HEK293 (cell line): Measurements from ENCODE around the gene ZNF423.
A peak's percentile ranks its signal among the peaks of the same experiment; 100 is the strongest.

Source experiments
- CTCF ChIA-PET: fragments of 350-600 bp; formaldehyde crosslinking; extraction: SDS; loops from one replicate; lab custom pipeline; 2021; ENCODE audit warnings: antibody characterized with exemption; lab: Yijun Ruan, JAX
- POLR2A ChIA-PET: fragments of 300-600 bp; formaldehyde crosslinking; extraction: SDS; loops from one replicate; lab custom pipeline; 2020; ENCODE audit warnings: antibody characterized with exemption, inconsistent platforms; lab: Yijun Ruan, JAX
- H3K27ac ChIP-seq: fragments of 200-500 bp; sonication (Bioruptor generic); 2 replicates; pipeline ENCODE4 v1.5.1; 2014; ENCODE audit warnings: low read depth, low read length, control low read depth, inconsistent platforms; ENCODE audit errors: extremely low read depth
- H3K36me3 ChIP-seq, 2 experiments: fragments of 200-500 bp in 1 of 2; sonication (Bioruptor generic) in 1 of 2; 1 replicate in 1 of 2; 2 replicates in 1 of 2; pipeline ENCODE4 v1.5.1; 2014 to 2017; ENCODE audit warnings: inconsistent platforms in 2 of 2, low read length in 2 of 2; ENCODE audit not compliant: control insufficient read depth in 2 of 2, insufficient read depth in 1 of 2
- H3K4me1 ChIP-seq: fragments of 200-500 bp; sonication (Bioruptor generic); 2 replicates; pipeline ENCODE4 v1.5.1; 2014; ENCODE audit warnings: mild to moderate bottlenecking, low read length, inconsistent platforms; ENCODE audit not compliant: control insufficient read depth, insufficient read depth
- H3K4me3 ChIP-seq: 2 replicates; pipeline ENCODE4 v1.5.1; 2011; ENCODE audit warnings: low read depth, mild to moderate bottlenecking, control low read depth, low read length, moderate library complexity
- H3K9me3 ChIP-seq: fragments of 200-500 bp; sonication (Bioruptor generic); 2 replicates; pipeline ENCODE4 v1.5.1; 2014; ENCODE audit warnings: low read depth, low read length, inconsistent platforms; ENCODE audit not compliant: control insufficient read depth, insufficient read depth
- OVOL3 ChIP-seq: fragments of 450-650 bp; formaldehyde crosslinking; IDR thresholded peaks from 2 replicates; pipeline ENCODE4 v1.5.1; 2016; ENCODE audit warnings: missing biosample characterization, missing genetic modification characterization
- ZBTB21 ChIP-seq: fragments of 450-650 bp; formaldehyde crosslinking; IDR thresholded peaks from 2 replicates; pipeline ENCODE4 v1.5.1; 2017; ENCODE audit warnings: missing biosample characterization, missing genetic modification characterization
- ZBTB48 ChIP-seq: fragments of 450-650 bp; formaldehyde crosslinking; IDR thresholded peaks from 2 replicates; pipeline ENCODE4 v1.5.1; 2016; ENCODE audit warnings: missing biosample characterization, missing genetic modification characterization
- ZFP3 ChIP-seq: fragments of 450-650 bp; formaldehyde crosslinking; IDR thresholded peaks from 2 replicates; pipeline ENCODE4 v1.5.1; 2016; ENCODE audit warnings: low read depth, missing biosample characterization, missing genetic modification characterization
- ZNF169 ChIP-seq: fragments of 450-650 bp; formaldehyde crosslinking; IDR thresholded peaks from 2 replicates; pipeline ENCODE4 v1.5.1; 2016; ENCODE audit warnings: missing biosample characterization, missing genetic modification characterization
- ZNF174 ChIP-seq: fragments of 450-650 bp; formaldehyde crosslinking; IDR thresholded peaks from 2 replicates; pipeline ENCODE4 v1.5.0; 2017; ENCODE audit warnings: missing biosample characterization, mild to moderate bottlenecking, missing genetic modification characterization
- ZNF2 ChIP-seq: fragments of 450-650 bp; formaldehyde crosslinking; IDR thresholded peaks from 2 replicates; pipeline ENCODE4 v1.5.1; 2016; ENCODE audit warnings: missing biosample characterization, missing genetic modification characterization
- ZNF211 ChIP-seq: fragments of 450-650 bp; formaldehyde crosslinking; IDR thresholded peaks from 2 replicates; pipeline ENCODE4 v1.5.1; 2016; ENCODE audit warnings: low read depth, missing biosample characterization, missing genetic modification characterization
- ZNF292 ChIP-seq: fragments of 450-650 bp; formaldehyde crosslinking; IDR thresholded peaks from 2 replicates; pipeline ENCODE4 v1.5.1; 2016; ENCODE audit warnings: low read depth, missing biosample characterization, missing genetic modification characterization, borderline replicate concordance
- ZNF324 ChIP-seq: fragments of 450-650 bp; formaldehyde crosslinking; IDR thresholded peaks from 2 replicates; pipeline ENCODE4 v1.5.1; 2016; ENCODE audit warnings: missing biosample characterization, missing genetic modification characterization
- ZNF37A ChIP-seq: fragments of 450-650 bp; IDR thresholded peaks from 2 replicates; pipeline ENCODE4 v1.5.1; 2018; ENCODE audit warnings: missing biosample characterization, missing genetic modification characterization
- ZNF423 ChIP-seq: fragments of 450-650 bp; formaldehyde crosslinking; IDR thresholded peaks from 2 replicates; pipeline ENCODE4 v1.5.1; 2016; ENCODE audit warnings: missing biosample characterization, missing genetic modification characterization
- ZNF677 ChIP-seq: fragments of 450-650 bp; IDR thresholded peaks from 2 replicates; pipeline ENCODE4 v1.5.0; 2018; ENCODE audit warnings: missing biosample characterization, mild to moderate bottlenecking, missing genetic modification characterization, moderate library complexity
- TF ChIP-seq, protein P1 (sequence below): fragments of 450-650 bp; formaldehyde crosslinking; IDR thresholded peaks from 2 replicates; pipeline ENCODE4 v1.5.1; 2016; ENCODE audit warnings: missing biosample characterization, missing genetic modification characterization
- TF ChIP-seq, protein P2 (sequence below): fragments of 450-650 bp; formaldehyde crosslinking; IDR thresholded peaks from 2 replicates; pipeline ENCODE4 v1.5.1; 2017; ENCODE audit warnings: missing biosample characterization, missing genetic modification characterization
- TF ChIP-seq, protein P3 (sequence below): fragments of 450-650 bp; formaldehyde crosslinking; IDR thresholded peaks from 2 replicates; pipeline ENCODE4 v1.5.1; 2016; ENCODE audit warnings: missing biosample characterization, missing genetic modification characterization
- TF ChIP-seq, protein P4 (sequence below): fragments of 450-650 bp; formaldehyde crosslinking; IDR thresholded peaks from 2 replicates; pipeline ENCODE4 v1.5.1; 2016; ENCODE audit warnings: missing biosample characterization, missing genetic modification characterization
- TF ChIP-seq, protein P5 (sequence below): fragments of 450-650 bp; formaldehyde crosslinking; IDR thresholded peaks from 2 replicates; pipeline ENCODE4 v1.5.1; 2017; ENCODE audit warnings: missing biosample characterization, missing genetic modification characterization

The ZNF423 gene

DNA sequence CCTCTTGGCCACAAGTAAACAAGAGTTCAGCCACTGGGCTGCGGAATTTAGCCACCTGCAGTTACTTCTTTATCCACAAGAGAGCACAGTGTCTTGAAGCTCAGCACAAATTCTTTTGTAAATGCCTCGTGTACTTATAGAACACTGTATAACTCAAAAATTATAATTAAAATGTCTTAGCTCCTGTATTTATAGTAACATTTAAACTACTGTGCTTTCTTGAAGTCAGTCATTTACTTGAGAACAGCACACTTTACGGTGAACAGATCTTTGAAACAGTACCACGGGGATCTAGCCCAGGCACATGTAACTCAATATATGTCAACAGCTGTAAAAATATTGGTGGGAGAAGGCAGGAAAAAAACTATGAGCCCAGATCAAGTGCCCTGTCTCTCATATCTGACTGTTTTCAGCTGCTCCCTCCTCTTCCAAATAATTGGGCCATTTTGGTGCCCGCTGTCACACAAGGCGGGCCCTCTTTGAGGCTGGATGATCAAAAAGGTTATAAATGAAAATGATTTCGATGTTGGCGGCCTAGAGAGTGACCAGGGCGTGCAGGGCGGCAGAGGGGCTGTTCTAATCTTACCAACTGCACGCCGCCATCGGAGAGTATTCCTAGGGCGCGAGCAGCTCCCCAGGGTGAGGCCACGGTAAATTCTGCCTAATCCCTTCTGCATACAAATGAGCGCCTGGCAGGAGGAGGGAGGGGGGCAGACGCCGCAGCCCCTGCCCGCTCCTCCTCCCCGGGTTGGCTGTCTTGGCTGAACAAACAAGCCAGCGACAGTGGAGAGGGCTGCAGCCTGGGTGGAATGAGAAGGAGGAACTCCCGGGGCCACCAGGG lies 299.1 kb downstream of the ZNF423 start (continued):
- TF ChIP-seq, protein P1, sequence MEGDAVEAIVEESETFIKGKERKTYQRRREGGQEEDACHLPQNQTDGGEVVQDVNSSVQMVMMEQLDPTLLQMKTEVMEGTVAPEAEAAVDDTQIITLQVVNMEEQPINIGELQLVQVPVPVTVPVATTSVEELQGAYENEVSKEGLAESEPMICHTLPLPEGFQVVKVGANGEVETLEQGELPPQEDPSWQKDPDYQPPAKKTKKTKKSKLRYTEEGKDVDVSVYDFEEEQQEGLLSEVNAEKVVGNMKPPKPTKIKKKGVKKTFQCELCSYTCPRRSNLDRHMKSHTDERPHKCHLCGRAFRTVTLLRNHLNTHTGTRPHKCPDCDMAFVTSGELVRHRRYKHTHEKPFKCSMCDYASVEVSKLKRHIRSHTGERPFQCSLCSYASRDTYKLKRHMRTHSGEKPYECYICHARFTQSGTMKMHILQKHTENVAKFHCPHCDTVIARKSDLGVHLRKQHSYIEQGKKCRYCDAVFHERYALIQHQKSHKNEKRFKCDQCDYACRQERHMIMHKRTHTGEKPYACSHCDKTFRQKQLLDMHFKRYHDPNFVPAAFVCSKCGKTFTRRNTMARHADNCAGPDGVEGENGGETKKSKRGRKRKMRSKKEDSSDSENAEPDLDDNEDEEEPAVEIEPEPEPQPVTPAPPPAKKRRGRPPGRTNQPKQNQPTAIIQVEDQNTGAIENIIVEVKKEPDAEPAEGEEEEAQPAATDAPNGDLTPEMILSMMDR (tag by site-specific recombination) = 0 out of 2 replicates have a peak, but pooled peaks have one; percentile 27

DNA sequence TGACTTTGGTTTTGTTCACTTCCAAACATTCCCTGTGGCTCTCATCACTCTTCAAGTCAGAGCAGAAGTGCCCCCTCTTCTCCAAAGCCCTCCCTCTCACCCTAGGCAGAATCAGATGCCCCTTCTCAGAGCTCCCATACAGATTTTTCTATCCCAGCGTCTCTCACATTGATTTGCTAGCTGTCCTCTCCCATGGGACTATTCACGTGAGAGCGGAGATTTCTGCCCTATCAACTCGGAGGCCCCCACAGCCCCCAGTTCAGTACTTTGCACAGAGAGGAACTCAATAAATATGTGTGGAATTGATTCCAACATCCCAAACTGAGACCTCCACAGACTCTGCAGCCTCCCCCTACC lies 299.7 kb downstream of the ZNF423 start:
- no peaks in the 10 kb centered on the region for H3K36me3 ChIP-seq
- no peak overlapping the region for H3K4me3 ChIP-seq
- ChIA-PET CTCF (interaction anchor here (0.6 to 2.9 kb wide), 17 partner anchors 9 to 1112 kb away, joined by 3 to 10 read pairs (median 3); no protein-coding TSS in a partner anchor), POLR2A (no interaction called here)
- H3K4me1 ChIP-seq = no peaks in the 10 kb centered on the region; the same call in 1 of the 2 replicates
- H3K27ac ChIP-seq = no peak overlapping the region
- no peaks in the 10 kb centered on the region for H3K9me3 ChIP-seq
- TF ChIP-seq ZBTB48 (tag by site-specific recombination) = no peak
- TF ChIP-seq ZNF677 (tag by site-specific recombination) = no peak
- TF ChIP-seq, protein P2, sequence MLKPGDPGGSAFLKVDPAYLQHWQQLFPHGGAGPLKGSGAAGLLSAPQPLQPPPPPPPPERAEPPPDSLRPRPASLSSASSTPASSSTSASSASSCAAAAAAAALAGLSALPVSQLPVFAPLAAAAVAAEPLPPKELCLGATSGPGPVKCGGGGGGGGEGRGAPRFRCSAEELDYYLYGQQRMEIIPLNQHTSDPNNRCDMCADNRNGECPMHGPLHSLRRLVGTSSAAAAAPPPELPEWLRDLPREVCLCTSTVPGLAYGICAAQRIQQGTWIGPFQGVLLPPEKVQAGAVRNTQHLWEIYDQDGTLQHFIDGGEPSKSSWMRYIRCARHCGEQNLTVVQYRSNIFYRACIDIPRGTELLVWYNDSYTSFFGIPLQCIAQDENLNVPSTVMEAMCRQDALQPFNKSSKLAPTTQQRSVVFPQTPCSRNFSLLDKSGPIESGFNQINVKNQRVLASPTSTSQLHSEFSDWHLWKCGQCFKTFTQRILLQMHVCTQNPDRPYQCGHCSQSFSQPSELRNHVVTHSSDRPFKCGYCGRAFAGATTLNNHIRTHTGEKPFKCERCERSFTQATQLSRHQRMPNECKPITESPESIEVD (tag by site-specific recombination) = no peak
- no peak for TF ChIP-seq ZBTB21 (tag by site-specific recombination)
- no peak for TF ChIP-seq OVOL3
- no peak for TF ChIP-seq ZNF423 (tag by site-specific recombination)

DNA sequence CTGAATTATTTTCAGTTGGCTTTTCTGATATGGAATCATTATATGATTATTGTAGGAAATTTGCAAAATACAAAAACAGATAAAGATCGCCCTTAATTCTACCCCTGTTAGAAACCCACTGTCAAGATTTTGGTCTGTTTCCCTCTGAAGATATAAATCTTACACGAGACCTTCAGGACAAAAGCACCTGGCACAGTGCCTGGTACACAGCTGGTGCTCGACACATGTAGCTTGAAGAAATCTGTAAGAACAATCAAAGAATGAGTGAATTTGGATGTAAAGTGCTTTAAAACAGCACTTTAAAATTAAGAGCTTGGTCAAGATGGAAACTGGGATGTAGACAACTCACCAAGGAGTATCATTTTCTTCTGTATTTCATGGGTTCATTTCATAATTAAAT lies 301.2 kb downstream of the ZNF423 start:
- no peak for TF ChIP-seq ZNF2 (tag by site-specific recombination)
- no peak for TF ChIP-seq ZNF174 (tag by site-specific recombination)
- TF ChIP-seq, protein P3, sequence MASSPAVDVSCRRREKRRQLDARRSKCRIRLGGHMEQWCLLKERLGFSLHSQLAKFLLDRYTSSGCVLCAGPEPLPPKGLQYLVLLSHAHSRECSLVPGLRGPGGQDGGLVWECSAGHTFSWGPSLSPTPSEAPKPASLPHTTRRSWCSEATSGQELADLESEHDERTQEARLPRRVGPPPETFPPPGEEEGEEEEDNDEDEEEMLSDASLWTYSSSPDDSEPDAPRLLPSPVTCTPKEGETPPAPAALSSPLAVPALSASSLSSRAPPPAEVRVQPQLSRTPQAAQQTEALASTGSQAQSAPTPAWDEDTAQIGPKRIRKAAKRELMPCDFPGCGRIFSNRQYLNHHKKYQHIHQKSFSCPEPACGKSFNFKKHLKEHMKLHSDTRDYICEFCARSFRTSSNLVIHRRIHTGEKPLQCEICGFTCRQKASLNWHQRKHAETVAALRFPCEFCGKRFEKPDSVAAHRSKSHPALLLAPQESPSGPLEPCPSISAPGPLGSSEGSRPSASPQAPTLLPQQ (tag by site-specific recombination) = no peak
- TF ChIP-seq, all 188 proteins: peak for 0
- no peak overlapping the region for H3K27ac ChIP-seq
- POLR2A ChIA-PET = no interaction called here

DNA sequence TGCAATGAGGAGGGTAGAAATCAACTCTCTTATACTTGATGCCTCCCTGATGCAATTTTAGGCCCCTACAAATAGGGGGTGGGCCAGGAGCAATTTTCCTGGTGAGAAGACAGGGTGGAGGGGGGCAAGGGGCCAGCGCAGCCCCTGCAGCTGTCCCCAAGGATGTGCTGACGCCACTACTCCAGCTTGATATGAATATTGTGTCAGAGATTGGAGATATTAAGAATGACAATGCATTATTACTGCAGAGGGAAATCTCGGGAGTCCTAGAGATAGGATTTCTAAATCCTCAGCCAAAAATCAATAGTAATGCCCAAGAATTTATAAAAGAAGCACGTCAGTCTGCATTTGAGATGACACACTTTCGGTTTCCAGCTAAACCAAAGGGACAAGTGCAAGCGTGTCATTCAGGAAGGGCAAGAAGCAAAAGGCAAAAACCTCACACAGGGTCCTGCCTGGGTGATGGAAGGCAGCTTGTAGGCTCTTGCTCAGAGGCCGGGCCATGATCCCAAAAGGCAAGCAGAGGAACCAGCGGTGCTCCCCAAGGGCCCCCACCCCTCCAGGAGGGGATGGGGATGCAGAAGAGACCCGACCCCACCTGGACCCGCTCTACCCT lies 303.5 kb downstream of the ZNF423 start:
- no peak overlapping the region for H3K27ac ChIP-seq
- no peaks in the 10 kb centered on the region; the same call in 1 of the 2 replicates for H3K4me1 ChIP-seq
- H3K4me3 ChIP-seq = no peak overlapping the region
- H3K9me3 ChIP-seq = no peaks in the 10 kb centered on the region
- no peaks in the 10 kb centered on the region for H3K36me3 ChIP-seq
- POLR2A ChIA-PET = no interaction called here
- CTCF ChIA-PET = interaction anchor here (0.6 to 1.4 kb wide), 2 partner anchors 41 to 1135 kb away, joined by 3 to 4 read pairs; no protein-coding TSS in a partner anchor
- TF ChIP-seq ZNF324 (tag by site-specific recombination) (no peak), ZNF292 (tag by site-specific recombination) (no peak), ZFP3 (tag by site-specific recombination) (no peak), ZNF37A (tag by site-specific recombination) (no peak), ZNF169 (tag by site-specific recombination) (no peak), ZNF211 (no peak)
- TF ChIP-seq, protein P4, sequence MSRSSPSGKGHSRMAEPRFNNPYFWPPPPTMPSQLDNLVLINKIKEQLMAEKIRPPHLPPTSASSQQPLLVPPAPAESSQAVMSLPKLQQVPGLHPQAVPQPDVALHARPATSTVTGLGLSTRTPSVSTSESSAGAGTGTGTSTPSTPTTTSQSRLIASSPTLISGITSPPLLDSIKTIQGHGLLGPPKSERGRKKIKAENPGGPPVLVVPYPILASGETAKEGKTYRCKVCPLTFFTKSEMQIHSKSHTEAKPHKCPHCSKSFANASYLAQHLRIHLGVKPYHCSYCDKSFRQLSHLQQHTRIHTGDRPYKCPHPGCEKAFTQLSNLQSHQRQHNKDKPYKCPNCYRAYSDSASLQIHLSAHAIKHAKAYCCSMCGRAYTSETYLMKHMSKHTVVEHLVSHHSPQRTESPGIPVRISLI (tag by site-specific recombination) = no peak
- TF ChIP-seq, protein P5, sequence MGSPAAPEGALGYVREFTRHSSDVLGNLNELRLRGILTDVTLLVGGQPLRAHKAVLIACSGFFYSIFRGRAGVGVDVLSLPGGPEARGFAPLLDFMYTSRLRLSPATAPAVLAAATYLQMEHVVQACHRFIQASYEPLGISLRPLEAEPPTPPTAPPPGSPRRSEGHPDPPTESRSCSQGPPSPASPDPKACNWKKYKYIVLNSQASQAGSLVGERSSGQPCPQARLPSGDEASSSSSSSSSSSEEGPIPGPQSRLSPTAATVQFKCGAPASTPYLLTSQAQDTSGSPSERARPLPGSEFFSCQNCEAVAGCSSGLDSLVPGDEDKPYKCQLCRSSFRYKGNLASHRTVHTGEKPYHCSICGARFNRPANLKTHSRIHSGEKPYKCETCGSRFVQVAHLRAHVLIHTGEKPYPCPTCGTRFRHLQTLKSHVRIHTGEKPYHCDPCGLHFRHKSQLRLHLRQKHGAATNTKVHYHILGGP = no peak

More for the DNA sequence above, 301.2 kb downstream of the ZNF423 start:
- no peaks in the 10 kb centered on the region for H3K9me3 ChIP-seq
- CTCF ChIA-PET = interaction anchor here (0.6 to 2.9 kb wide), 7 partner anchors 38 to 368 kb away, joined by 3 to 10 read pairs (median 3); no protein-coding TSS in a partner anchor
- H3K4me1 ChIP-seq = no peaks in the 10 kb centered on the region; the same call in 1 of the 2 replicates
- no peaks in the 10 kb centered on the region for H3K36me3 ChIP-seq
- no peak overlapping the region for H3K4me3 ChIP-seq
